B cell (primary cell): ENCODE results near the gene ADGRB2. TPM values are rescaled to one million over a fixed set of nuclear protein-coding genes. Genes with fewer than 3 reads are reported as not detected.

ENCODE experiments used
- ATAC-seq: fragments of 200-7000 bp; cut with Tn5 transposase; one replicate; pipeline ENCODE4 v1.10.0; 2021; ENCODE audit warnings: low read depth, mild to moderate bottlenecking, moderate number of reproducible peaks, moderate library complexity
- CTCF ChIA-PET: fragments of 350-600 bp; sonication (Branson Sonifier 250); formaldehyde crosslinking; loops from one replicate; lab custom pipeline; 2021; ENCODE audit warnings: antibody characterized with exemption, inconsistent platforms; lab: Charles Lee
- POLR2A ChIA-PET: fragments of 350-600 bp; sonication (Branson Sonifier 250); formaldehyde crosslinking; loops from one replicate; lab custom pipeline; 2021; ENCODE audit warnings: antibody characterized with exemption; lab: Charles Lee
- DNase-seq: peaks from one replicate; pipeline ENCODE4 v3.0.0; 2013
- H2AFZ ChIP-seq: 2 replicates; pipeline ENCODE4 v1.6.1; 2012; ENCODE audit warnings: mild to moderate bottlenecking, low read depth, low read length; ENCODE audit not compliant: insufficient read depth, poor library complexity, severe bottlenecking
- H3K27ac ChIP-seq, 2 donors: 1 replicate in 1 of 2; 2 replicates in 1 of 2; pipeline ENCODE4 v1.5.1; 2012 to 2013; ENCODE audit warnings: low read length in 2 of 2, mild to moderate bottlenecking in 2 of 2, moderate library complexity in 1 of 2
- H3K27me3 ChIP-seq, 4 experiments: fragments of 200-600 bp in 1 of 4; sonication (generic) in 1 of 4; replicated peaks in 1 of 4; 1 replicate in 2 of 4; 2 replicates in 2 of 4; pipeline versions ENCODE4 v1.6.1 to v1.7.0; 2013 to 2016; ENCODE audit warnings: low read length in 3 of 4, mild to moderate bottlenecking in 2 of 4, mixed read lengths in 1 of 4, moderate library complexity in 1 of 4; ENCODE audit not compliant: insufficient read depth in 4 of 4, control insufficient read depth in 3 of 4; ENCODE audit errors: control extremely low read depth in 1 of 4
- H3K36me3 ChIP-seq, 2 experiments: replicated peaks in 1 of 2; 1 replicate in 1 of 2; 2 replicates in 1 of 2; pipeline versions ENCODE4 v1.6.1 to v1.7.1; 2013; ENCODE audit warnings: low read length in 1 of 2; ENCODE audit not compliant: insufficient read depth in 2 of 2, control insufficient read depth in 1 of 2; ENCODE audit errors: control extremely low read depth in 1 of 2, extremely low read depth in 1 of 2
- H3K4me1 ChIP-seq, 2 donors: fragments of 200-600 bp in 1 of 2; sonication (generic) in 1 of 2; 1 replicate in 1 of 2; 2 replicates in 1 of 2; pipeline versions ENCODE4 v1.5.1 to v1.6.1; 2013 to 2017; ENCODE audit warnings: low read length in 2 of 2; ENCODE audit not compliant: control insufficient read depth in 2 of 2, insufficient read depth in 2 of 2
- H3K4me2 ChIP-seq: replicated peaks from 2 replicates; pipeline ENCODE3; 2012; ENCODE audit warnings: mild to moderate bottlenecking, low read depth, low read length; ENCODE audit not compliant: poor library complexity, severe bottlenecking
- H3K4me3 ChIP-seq, 5 experiments: fragments of 200-600 bp in 1 of 5; sonication (generic) in 1 of 5; 1 replicate in 3 of 5; 2 replicates in 2 of 5; pipeline versions ENCODE4 v1.5.1 to v1.7.0; 2011 to 2016; ENCODE audit warnings: low read length in 4 of 5, mild to moderate bottlenecking in 4 of 5, low read depth in 2 of 5, control low read depth in 1 of 5, moderate library complexity in 1 of 5; ENCODE audit not compliant: insufficient read depth in 1 of 5; ENCODE audit errors: control extremely low read depth in 1 of 5, extremely low read depth in 1 of 5
- H3K79me2 ChIP-seq: fragments of 200-600 bp; sonication (generic); one replicate; pipeline ENCODE4 v1.6.0; 2016; ENCODE audit warnings: low read length; ENCODE audit not compliant: control insufficient read depth, insufficient read depth
- H3K9ac ChIP-seq: fragments of 200-600 bp; sonication (generic); 2 replicates; pipeline ENCODE4 v1.6.1; 2017; ENCODE audit warnings: mild to moderate bottlenecking, low read length, moderate library complexity
- H3K9me3 ChIP-seq, 3 donors: one replicate each; pipeline versions ENCODE4 v1.6.1 to v1.7.1; 2013; ENCODE audit warnings: low read length in 2 of 3; ENCODE audit not compliant: control insufficient read depth in 2 of 3, insufficient read depth in 1 of 3; ENCODE audit errors: control extremely low read depth in 1 of 3
- H4K20me1 ChIP-seq: 2 replicates; pipeline ENCODE4 v1.6.0; 2012; ENCODE audit warnings: mild to moderate bottlenecking, low read length; ENCODE audit not compliant: insufficient read depth, control insufficient read depth, poor library complexity, severe bottlenecking
- H3K27ac Mint-ChIP-seq: one replicate; pipeline ENCODE4 v1.8.0; 2021; ENCODE audit warnings: mixed read lengths
- H3K27me3 Mint-ChIP-seq: one replicate; pipeline ENCODE4 v1.8.0; 2021; ENCODE audit warnings: mixed read lengths
- H3K4me1 Mint-ChIP-seq: one replicate; pipeline ENCODE4 v1.8.0; 2021; ENCODE audit warnings: mixed read lengths
- H3K4me3 Mint-ChIP-seq: one replicate; pipeline ENCODE4 v1.8.0; 2021; ENCODE audit warnings: mixed read lengths
- H3K9me3 Mint-ChIP-seq: one replicate; pipeline ENCODE4 v1.8.0; 2022; ENCODE audit warnings: mixed read lengths; ENCODE audit not compliant: insufficient read depth
- EZH2 ChIP-seq: IDR thresholded peaks from 2 replicates; pipeline ENCODE4 v1.6.1; 2012; ENCODE audit warnings: borderline replicate concordance, low read depth, mild to moderate bottlenecking, moderate library complexity, low read length; ENCODE audit not compliant: insufficient read depth, poor library complexity, severe bottlenecking
- WGBS: methylation state at CpG from one replicate; pipeline ENCODE4 v1.1.5; 2013; ENCODE audit warnings: missing lambda C conversion rate; ENCODE audit not compliant: insufficient coverage; 5-methylcytosine and 5-hydroxymethylcytosine counted together
- intact Hi-C: fragments of 100-400 bp; cut with micrococcal nuclease; formaldehyde crosslinking; loops from one replicate; pipeline ENCODE4 v1.10.0; 2022
- polyA plus RNA-seq: library from polyadenylated mRNA; depleted of rRNA; stranded (reverse); fragments of >200 nt; gene quantifications from 2 replicates; pipeline ENCODE4 v1.2.3, GENCODE V29; 2012
- total RNA-seq, 2 donors: library from RNA; stranded (reverse); fragments of 120-200 nt in 1 of 2; gene quantifications; 1 replicate in 1 of 2; 2 replicates in 1 of 2; pipeline versions ENCODE4 v1.2.3 to v1.2.4, GENCODE V29; 2013 to 2022
- TF ChIP-seq, protein P1 (sequence below): fragments of 200-600 bp; IDR thresholded peaks from one replicate; pipeline ENCODE4 v1.8.0; 2022; ENCODE audit warnings: antibody characterized with exemption, mild to moderate bottlenecking

Gene ADGRB2
- total and polyA plus RNA-seq, 2 donors (not counting 1 experiment from before 2014, with no cell fraction given), result 1.9 to 2.7 TPM

DNA sequence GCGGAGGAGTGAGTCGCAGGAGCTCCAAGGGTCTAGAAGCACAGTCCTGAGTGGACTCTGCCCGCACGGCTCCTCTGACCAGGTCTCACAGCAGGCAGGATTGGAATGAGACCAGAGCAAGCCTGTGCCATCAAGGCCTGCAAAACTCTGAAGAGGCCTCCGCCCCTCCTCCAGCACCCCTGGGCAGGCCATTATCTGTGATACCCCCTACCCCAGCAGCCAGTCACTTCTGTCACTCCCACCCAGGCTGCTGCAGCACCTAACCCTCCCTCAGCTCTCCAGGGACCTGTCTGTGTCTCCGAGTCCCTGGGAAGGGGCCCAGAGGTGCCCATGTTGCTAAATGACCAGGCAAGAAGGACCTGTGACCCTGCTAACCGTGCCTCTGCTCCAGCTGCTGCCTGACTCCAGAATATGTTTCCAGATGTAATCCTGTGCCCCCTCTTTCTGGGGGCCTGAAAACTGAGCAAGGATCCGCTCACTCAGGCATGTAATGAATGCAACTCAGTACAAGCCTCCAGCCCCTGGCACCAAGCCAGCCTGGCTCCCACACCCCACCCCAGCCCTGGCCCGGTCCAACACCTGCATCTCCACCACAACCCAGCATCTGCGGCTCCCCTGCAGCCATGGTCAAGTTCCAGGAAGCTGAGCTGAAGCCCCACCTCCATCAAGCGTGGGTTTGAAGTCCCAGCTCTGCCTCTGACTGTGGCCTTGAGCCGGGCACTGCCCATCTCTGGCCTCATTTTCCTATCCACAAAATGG is 38.2 kb downstream of the ADGRB2 start:
- DNase-seq, result no peak
- intact Hi-C loops, result no loop called here
- H2AFZ ChIP-seq, result no peak overlapping the region
- ChIA-PET CTCF (no interaction called here), POLR2A (no interaction called here)
- peaks cover 0 to 4% (median 0%) of the 10 kb centered on the region in 3 donors for H3K9me3 ChIP-seq
- WGBS, result 83% methylated on average over 10 of the region's 12 CpGs
- H4K20me1 ChIP-seq, result no peaks in the 10 kb centered on the region
- H3K4me3 ChIP-seq, result no peak overlapping the region
- no peaks in the 10 kb centered on the region for H3K4me1 ChIP-seq
- Mint-ChIP-seq H3K9me3 (no peaks in the 10 kb centered on the region), H3K4me1 (no peaks in the 10 kb centered on the region), H3K4me3 (no peak overlapping the region), H3K27me3 (peaks cover 21% of the 10 kb centered on the region), H3K27ac (no peak overlapping the region)
- ATAC-seq, result no peak
- no peak overlapping the region for H3K27ac ChIP-seq
- H3K79me2 ChIP-seq, result no peaks in the 10 kb centered on the region
- no peaks in the 10 kb centered on the region for H3K36me3 ChIP-seq
- H3K9ac ChIP-seq, result no peak overlapping the region
- H3K4me2 ChIP-seq, result no peak overlapping the region
- TF ChIP-seq, protein P1, sequence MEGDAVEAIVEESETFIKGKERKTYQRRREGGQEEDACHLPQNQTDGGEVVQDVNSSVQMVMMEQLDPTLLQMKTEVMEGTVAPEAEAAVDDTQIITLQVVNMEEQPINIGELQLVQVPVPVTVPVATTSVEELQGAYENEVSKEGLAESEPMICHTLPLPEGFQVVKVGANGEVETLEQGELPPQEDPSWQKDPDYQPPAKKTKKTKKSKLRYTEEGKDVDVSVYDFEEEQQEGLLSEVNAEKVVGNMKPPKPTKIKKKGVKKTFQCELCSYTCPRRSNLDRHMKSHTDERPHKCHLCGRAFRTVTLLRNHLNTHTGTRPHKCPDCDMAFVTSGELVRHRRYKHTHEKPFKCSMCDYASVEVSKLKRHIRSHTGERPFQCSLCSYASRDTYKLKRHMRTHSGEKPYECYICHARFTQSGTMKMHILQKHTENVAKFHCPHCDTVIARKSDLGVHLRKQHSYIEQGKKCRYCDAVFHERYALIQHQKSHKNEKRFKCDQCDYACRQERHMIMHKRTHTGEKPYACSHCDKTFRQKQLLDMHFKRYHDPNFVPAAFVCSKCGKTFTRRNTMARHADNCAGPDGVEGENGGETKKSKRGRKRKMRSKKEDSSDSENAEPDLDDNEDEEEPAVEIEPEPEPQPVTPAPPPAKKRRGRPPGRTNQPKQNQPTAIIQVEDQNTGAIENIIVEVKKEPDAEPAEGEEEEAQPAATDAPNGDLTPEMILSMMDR, result no peak
- TF ChIP-seq EZH2, result no peak
- H3K27me3 ChIP-seq, result peaks cover 0 to 17% (median 0%) of the 10 kb centered on the region in 4 experiments

GRCh38 chr1:31725134-31725533 is 39.0 kb downstream of the ADGRB2 start:
- DNase-seq (no peak), ATAC-seq (no peak)
- H3K4me1 Mint-ChIP-seq, result no peaks in the 10 kb centered on the region
- TF ChIP-seq, protein P1, result no peak
- Histone ChIP-seq H4K20me1 (no peaks in the 10 kb centered on the region), H3K9ac (no peak overlapping the region), H3K4me2 (no peak overlapping the region), H3K27me3 (peaks cover 0 to 24% (median 0%) of the 10 kb centered on the region in 4 experiments), H3K4me3 (no peak overlapping the region), H3K36me3 (no peaks in the 10 kb centered on the region), H3K79me2 (no peaks in the 10 kb centered on the region), H2AFZ (no peak overlapping the region), H3K27ac (no peak overlapping the region), H3K4me1 (no peaks in the 10 kb centered on the region), H3K9me3 (peaks cover 0 to 4% (median 0%) of the 10 kb centered on the region in 3 donors)
- H3K4me3 Mint-ChIP-seq, result no peak overlapping the region
- H3K27ac Mint-ChIP-seq, result no peak overlapping the region
- no peaks in the 10 kb centered on the region for H3K9me3 Mint-ChIP-seq
- CTCF ChIA-PET, result interaction anchor here (1.0 kb wide), 1 partner anchor 10 kb away, joined by 3 read pairs; no protein-coding TSS in a partner anchor
- POLR2A ChIA-PET, result no interaction called here
- intact Hi-C loops, result no loop called here
- 72% methylated on average over 10 of the region's 10 CpGs for WGBS
- H3K27me3 Mint-ChIP-seq, result peaks cover 23% of the 10 kb centered on the region
